Adrenal gland (tissue), 12 donors: ENCODE data around the gene MMP17. TPM values are rescaled to one million over a fixed set of nuclear protein-coding genes. Genes with fewer than 3 reads are reported as not detected.

Experiments used
- DNase-seq, 7 donors: peaks; one replicate each; pipeline ENCODE4 v3.0.0-alpha.2; 2019 to 2020
- H3K27ac ChIP-seq, 5 donors: fragments of 200-600 bp; sonication (generic) in 4 of 5; 1 replicate in 3 of 5; 2 replicates in 2 of 5; pipeline versions ENCODE4 v1.5.1 to v1.8.0; 2016 to 2020; ENCODE audit warnings: mild to moderate bottlenecking in 1 of 5
- H3K27me3 ChIP-seq: fragments of 200-600 bp; 2 replicates; pipeline ENCODE4 v1.8.0; 2021
- H3K36me3 ChIP-seq, 2 donors: fragments of 200-600 bp; replicated peaks in 1 of 2; 1 replicate in 1 of 2; 2 replicates in 1 of 2; pipeline versions ENCODE4 v1.5.1 to v1.8.0; 2018 to 2022
- H3K4me1 ChIP-seq, 2 donors: fragments of 200-600 bp; replicated peaks in 1 of 2; 1 replicate in 1 of 2; 2 replicates in 1 of 2; pipeline versions ENCODE4 v1.5.1 to v1.8.0; 2018 to 2021
- H3K4me3 ChIP-seq, 4 donors: fragments of 200-600 bp; sonication (generic) in 3 of 4; one replicate each; pipeline ENCODE4 v1.5.1; 2016 to 2018
- H3K9me3 ChIP-seq, 3 donors: fragments of 200-600 bp; sonication (generic) in 1 of 3; replicated peaks in 1 of 3; 1 replicate in 2 of 3; 2 replicates in 1 of 3; pipeline versions ENCODE4 v1.5.1 to v1.8.0; 2016 to 2021
- CTCF ChIP-seq, 6 experiments: fragments of 450-650 bp in 4 of 6; fragments of 200-600 bp in 2 of 6; sonication (generic) in 1 of 6; IDR thresholded peaks; 1 replicate in 5 of 6; 2 replicates in 1 of 6; pipeline versions ENCODE4 v1.5.1 to v1.8.0; 2016 to 2021; ENCODE audit warnings: antibody characterized with exemption in 6 of 6, mild to moderate bottlenecking in 2 of 6, moderate library complexity in 1 of 6
- POLR2A ChIP-seq, 2 donors: fragments of 450-650 bp; IDR thresholded peaks; one replicate each; pipeline ENCODE4 v1.6.1; 2017; ENCODE audit warnings: antibody characterized with exemption in 2 of 2, mild to moderate bottlenecking in 2 of 2, moderate library complexity in 1 of 2
- WGBS, 4 donors: extraction: QIAGEN DNeasy Blood & Tissue Kit in 2 of 4; methylation state at CpG; one replicate each; pipeline versions ENCODE4 v1.1.5 to v1.1.7; 2013 to 2017; 5-methylcytosine and 5-hydroxymethylcytosine counted together
- intact Hi-C, 2 donors: fragments of 100-400 bp; cut with DNase I; formaldehyde crosslinking; loops; one replicate each; pipeline versions ENCODE4 v1.14.1 to v1.15.0; 2022 to 2023
- polyA plus RNA-seq, 3 donors: library from polyadenylated mRNA; stranded (reverse); fragments of 200-250 nt in 2 of 3; fragments of 350-450 nt in 1 of 3; fragmentation: Illumina TruSeq in 1 of 3; extraction: RNeasy Lipid Tissue Mini Kit (QIAGEN cat#74804) in 1 of 3; gene quantifications; one replicate each; pipeline ENCODE4 v1.2.3, GENCODE V29; 2013 to 2014
- total RNA-seq, 9 donors: library from RNA; depleted of rRNA in 4 of 9; stranded (reverse); fragments of >200 nt in 4 of 9; fragments of 120-200 nt in 1 of 9; fragmentation: NEBNext Ultra II Directional in 1 of 9; extraction: Animal tissue kit (Norgen Biotek cat#: 25700) in 1 of 9; gene quantifications; one replicate each; pipeline versions ENCODE4 v1.1.0 to v1.2.4, GENCODE V29; 2013 to 2023
- donor health status: healthy with polysubstance abuse.
- donor health status: Bipolar disorder and iron deficiency.
- donor health status: DM: yes; HTN: yes; CAD: no.
- donor health status: DM: no; HTN: no; CAD: no.
- donor health status: DM: no; HTN: no; CAD: no.
- donor health status: DM: yes; HTN: yes; CAD: no.

The MMP17 gene
- total and polyA plus RNA-seq, 12 donors: 0.32 to 16.5 (median 1.1) TPM; not detected in 1

- H3K4me1 ChIP-seq: peaks cover 0 to 7% of the 10 kb centered on the region in 2 donors
- intact Hi-C loops: no loop called here
- no peak overlapping the region for H3K4me3 ChIP-seq
- H3K36me3 ChIP-seq: no peaks in the 10 kb centered on the region
- H3K9me3 ChIP-seq: no peaks in the 10 kb centered on the region
- 77 to 85% (median 82%) methylated on average over 14 to 24 of the region's 24 CpGs for WGBS, 4 donors
- H3K27ac ChIP-seq: no peak overlapping the region
- H3K27me3 ChIP-seq: no peaks in the 10 kb centered on the region
- TF ChIP-seq POLR2A (IDR thresholded peaks at IDR 0.05) (no peak), CTCF (IDR thresholded peaks at IDR 0.05) (no peak)
- DNase-seq: no peak
These were observed 20.6 kb downstream of the MMP17 start for GRCh38 chr12:131848753-131849152.

GRCh38 chr12:131849700-131850553 lies 21.7 kb downstream of the MMP17 start:
- DNase-seq: no peak
- Histone ChIP-seq H3K27ac (no peak overlapping the region), H3K36me3 (no peaks in the 10 kb centered on the region), H3K4me3 (no peak overlapping the region), H3K9me3 (no peaks in the 10 kb centered on the region), H3K27me3 (no peaks in the 10 kb centered on the region), H3K4me1 (peaks cover 0 to 7% of the 10 kb centered on the region in 2 donors)
- intact Hi-C loops: loop anchor here in 1 of 2 donors (5.0 to 10.0 kb wide), 2 partner anchors 95 to 152 kb away; partner anchors contain the start of gene EP400
- TF ChIP-seq CTCF (IDR thresholded peaks at IDR 0.05) (no peak), POLR2A (IDR thresholded peaks at IDR 0.05) (no peak)
- 75 to 86% (median 82%) methylated on average over 11 to 47 of the region's 47 CpGs for WGBS, 4 donors

- H3K9me3 ChIP-seq: no peaks in the 10 kb centered on the region
- TF ChIP-seq CTCF (IDR thresholded peaks at IDR 0.05) (peak; percentile 61 to 94 (median 84)), POLR2A (IDR thresholded peaks at IDR 0.05) (no peak)
- H3K4me1 ChIP-seq: peaks cover 0 to 7% of the 10 kb centered on the region in 2 donors
- no peak overlapping the region for H3K4me3 ChIP-seq
- whole genome bisulfite sequencing, 4 donors: 62 to 90% (median 69%) methylated on average over 9 to 41 of the region's 41 CpGs
- peak in 6 of 7 donors; percentile 59 to 77 (median 68) for DNase-seq
- H3K27ac ChIP-seq: no peak overlapping the region
- intact Hi-C loops: loop anchor here in 1 of 2 donors (5.0 to 10.0 kb wide), 2 partner anchors 94 to 151 kb away; partner anchors contain the start of gene EP400
- H3K36me3 ChIP-seq: no peaks in the 10 kb centered on the region
- no peaks in the 10 kb centered on the region for H3K27me3 ChIP-seq
These were observed 22.8 kb downstream of the MMP17 start for GRCh38 chr12:131850856-131851559.
